DOHH2 (cell line): ENCODE measurements around the gene CD300LF.

Source experiments
- H3F3A ChIP-seq: fragments of 200-600 bp; sonication (generic), shearing (Covaris generic); 2 replicates; pipeline ENCODE4 v1.6.0; 2016; ENCODE audit warnings: antibody characterized with exemption, mild to moderate bottlenecking; ENCODE audit not compliant: control insufficient read depth, insufficient read depth
- H3K27ac ChIP-seq: fragments of 200-600 bp; sonication (generic); 2 replicates; pipeline ENCODE4 v1.5.1; 2014; ENCODE audit warnings: low read depth, mild to moderate bottlenecking, low read length, moderate library complexity
- H3K27me3 ChIP-seq: fragments of 200-600 bp; sonication (generic); 2 replicates; pipeline ENCODE4 v1.6.1; 2014; ENCODE audit warnings: mild to moderate bottlenecking, low read length, mixed read lengths; ENCODE audit not compliant: control insufficient read depth
- H3K36me3 ChIP-seq: fragments of 200-600 bp; sonication (generic); 2 replicates; pipeline ENCODE4 v1.6.1; 2014; ENCODE audit warnings: mild to moderate bottlenecking, low read length, moderate library complexity, mixed read lengths; ENCODE audit not compliant: control insufficient read depth
- H3K4me1 ChIP-seq: fragments of 200-600 bp; sonication (generic); 2 replicates; pipeline ENCODE4 v1.6.1; 2014; ENCODE audit warnings: mild to moderate bottlenecking, low read length, mixed read lengths; ENCODE audit not compliant: control insufficient read depth
- H3K4me2 ChIP-seq: fragments of 200-600 bp; sonication (generic); 2 replicates; pipeline ENCODE4 v1.6.0; 2014; ENCODE audit warnings: mild to moderate bottlenecking, low read length, moderate library complexity
- H3K4me3 ChIP-seq: fragments of 200-600 bp; sonication (generic); 2 replicates; pipeline ENCODE4 v1.5.1; 2014; ENCODE audit warnings: mild to moderate bottlenecking, low read length, mixed read lengths
- H3K79me2 ChIP-seq: fragments of 200-600 bp; sonication (generic); 2 replicates; pipeline ENCODE4 v1.6.1; 2014; ENCODE audit warnings: mild to moderate bottlenecking, low read length, mixed read lengths; ENCODE audit not compliant: control insufficient read depth
- H3K9me2 ChIP-seq: fragments of 200-600 bp; sonication (generic); replicated peaks from 2 replicates; pipeline ENCODE4 v1.6.1; 2014; ENCODE audit warnings: mild to moderate bottlenecking, low read length, mixed read lengths; ENCODE audit not compliant: control insufficient read depth
- H3K9me3 ChIP-seq: fragments of 200-600 bp; sonication (generic); 2 replicates; pipeline ENCODE4 v1.6.1; 2014; ENCODE audit warnings: antibody characterized with exemption, low read length, mixed read lengths; ENCODE audit not compliant: control insufficient read depth, insufficient read depth
- H4K20me1 ChIP-seq: fragments of 200-600 bp; sonication (generic); 2 replicates; pipeline ENCODE4 v1.6.0; 2014; ENCODE audit warnings: low read depth, mild to moderate bottlenecking, antibody characterized with exemption, low read length, moderate library complexity; ENCODE audit not compliant: control insufficient read depth, insufficient read depth
- EZH2phosphoT487 ChIP-seq: fragments of 200-600 bp; sonication (generic); IDR thresholded peaks from 2 replicates; pipeline ENCODE4 v1.6.1; 2017; ENCODE audit warnings: borderline replicate concordance, mild to moderate bottlenecking, antibody characterized with exemption, low read length, moderate library complexity, mixed read lengths
- TF ChIP-seq, protein P1 (sequence below): fragments of 200-600 bp; sonication (generic); IDR thresholded peaks from one replicate; pipeline ENCODE4 v1.5.1; 2014; ENCODE audit warnings: antibody characterized with exemption, mild to moderate bottlenecking, low read depth, low read length; ENCODE audit not compliant: poor library complexity, severe bottlenecking

CD300LF gene

DNA sequence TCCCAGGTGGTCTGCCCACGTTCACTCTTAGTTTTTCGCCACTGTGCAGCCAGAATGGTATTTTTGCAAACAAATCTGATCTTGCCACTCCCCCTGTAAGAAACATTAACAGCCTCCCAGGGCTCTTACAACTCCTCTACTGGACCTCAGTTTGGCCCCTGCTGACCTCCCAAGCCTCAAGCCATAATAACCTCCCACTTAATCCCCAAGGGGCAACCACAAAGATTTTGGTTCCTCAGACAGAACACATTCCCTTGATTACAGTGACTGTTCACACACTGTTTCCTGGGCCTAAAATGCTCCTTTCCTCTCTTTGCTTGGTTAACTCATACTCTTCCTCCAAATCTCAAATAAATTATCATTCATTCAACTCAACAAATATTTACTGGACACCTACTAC lies 67.7 kb downstream of the CD300LF start:
- Histone ChIP-seq H3K27ac (no peak overlapping the region), H3F3A (no peaks in the 10 kb centered on the region), H4K20me1 (no peaks in the 10 kb centered on the region), H3K27me3 (peaks cover 29% of the 10 kb centered on the region), H3K9me3 (no peaks in the 10 kb centered on the region), H3K4me1 (no peaks in the 10 kb centered on the region), H3K4me3 (no peak overlapping the region), H3K79me2 (no peaks in the 10 kb centered on the region), H3K4me2 (no peak overlapping the region), H3K36me3 (no peaks in the 10 kb centered on the region), H3K9me2 (no peaks in the 10 kb centered on the region)
- TF ChIP-seq EZH2phosphoT487 = no peak
- TF ChIP-seq, protein P1, sequence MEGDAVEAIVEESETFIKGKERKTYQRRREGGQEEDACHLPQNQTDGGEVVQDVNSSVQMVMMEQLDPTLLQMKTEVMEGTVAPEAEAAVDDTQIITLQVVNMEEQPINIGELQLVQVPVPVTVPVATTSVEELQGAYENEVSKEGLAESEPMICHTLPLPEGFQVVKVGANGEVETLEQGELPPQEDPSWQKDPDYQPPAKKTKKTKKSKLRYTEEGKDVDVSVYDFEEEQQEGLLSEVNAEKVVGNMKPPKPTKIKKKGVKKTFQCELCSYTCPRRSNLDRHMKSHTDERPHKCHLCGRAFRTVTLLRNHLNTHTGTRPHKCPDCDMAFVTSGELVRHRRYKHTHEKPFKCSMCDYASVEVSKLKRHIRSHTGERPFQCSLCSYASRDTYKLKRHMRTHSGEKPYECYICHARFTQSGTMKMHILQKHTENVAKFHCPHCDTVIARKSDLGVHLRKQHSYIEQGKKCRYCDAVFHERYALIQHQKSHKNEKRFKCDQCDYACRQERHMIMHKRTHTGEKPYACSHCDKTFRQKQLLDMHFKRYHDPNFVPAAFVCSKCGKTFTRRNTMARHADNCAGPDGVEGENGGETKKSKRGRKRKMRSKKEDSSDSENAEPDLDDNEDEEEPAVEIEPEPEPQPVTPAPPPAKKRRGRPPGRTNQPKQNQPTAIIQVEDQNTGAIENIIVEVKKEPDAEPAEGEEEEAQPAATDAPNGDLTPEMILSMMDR = no peak

DNA sequence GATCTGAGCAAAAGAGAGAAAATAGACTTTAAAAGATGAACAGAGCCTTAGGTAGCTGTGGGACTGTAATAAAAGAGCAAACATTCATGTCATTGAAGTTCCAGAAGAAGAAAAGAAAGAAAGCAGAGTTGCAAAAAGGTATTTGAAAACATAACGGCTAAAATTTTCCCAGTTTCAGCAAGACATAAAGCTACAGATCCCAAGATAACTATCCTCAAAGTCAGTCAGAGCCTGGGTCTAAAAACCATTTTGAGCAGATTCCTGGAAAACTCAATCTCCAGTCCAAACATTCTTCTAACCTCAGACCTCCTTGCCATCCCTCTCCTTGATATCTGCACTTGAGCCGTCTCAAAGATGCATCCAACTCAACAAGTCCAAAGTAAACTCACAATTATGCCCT lies 68.3 kb downstream of the CD300LF start:
- Histone ChIP-seq H3K4me1 (peaks cover 3% of the 10 kb centered on the region; the same call in 1 of the 2 replicates), H3K27me3 (peaks cover 31% of the 10 kb centered on the region), H4K20me1 (no peaks in the 10 kb centered on the region), H3K4me2 (no peak overlapping the region), H3K27ac (no peak overlapping the region), H3K36me3 (no peaks in the 10 kb centered on the region), H3K9me3 (no peaks in the 10 kb centered on the region), H3F3A (no peaks in the 10 kb centered on the region), H3K79me2 (no peaks in the 10 kb centered on the region), H3K4me3 (no peak overlapping the region), H3K9me2 (no peaks in the 10 kb centered on the region)
- TF ChIP-seq, protein P1 = no peak
- TF ChIP-seq EZH2phosphoT487 = no peak
